ENCODE measurements around the gene HILPDA.

GRCh38 chr7:128431754-128432153 lies 23.9 kb upstream of the HILPDA start:
- TF ChIP-seq CTCF (optimal IDR thresholded peaks at IDR 0.05 in 1 of 3, IDR thresholded peaks at IDR 0.05 in 1 of 3, conservative IDR thresholded peaks at IDR 0.05 in 1 of 3; ENCODE audit: extremely low read depth in 1 of 3, insufficient read depth in 2 of 3, low read length in 3 of 3) (no peak), EZH2 (IDR thresholded peaks at IDR 0.05; ENCODE audit: low read length) (no peak)

Measured in keratinocyte (primary cell).